ACC112 (cell line): Measurements from ENCODE around the gene CWF19L1.
A peak's percentile ranks its signal among the peaks of the same experiment; 100 is the strongest.
"Not testable (repeated sequence)": the region's sequence is repeated elsewhere in the genome, so short reads cannot be mapped to it uniquely, and the experiment has no call there.

ENCODE experiments used
- H2AFZ ChIP-seq: fragments of 200-600 bp; sonication (generic); one replicate; pipeline ENCODE4 v1.6.0; 2017; ENCODE audit warnings: antibody characterized with exemption, low read length; ENCODE audit not compliant: unreplicated experiment
- H3K27ac ChIP-seq: fragments of 200-600 bp; sonication (generic); 2 replicates; pipeline ENCODE4 v1.5.1; 2014; ENCODE audit warnings: low read depth, mild to moderate bottlenecking, antibody characterized with exemption, low read length, moderate library complexity
- H3K27me3 ChIP-seq: fragments of 200-600 bp; sonication (generic); 2 replicates; pipeline ENCODE4 v1.6.1; 2014; ENCODE audit warnings: mild to moderate bottlenecking, antibody characterized with exemption, low read length, moderate library complexity, mixed read lengths; ENCODE audit not compliant: insufficient read depth
- H3K36me3 ChIP-seq: fragments of 200-600 bp; sonication (generic); 2 replicates; pipeline ENCODE4 v1.6.1; 2016; ENCODE audit warnings: mild to moderate bottlenecking, antibody characterized with exemption, low read length, moderate library complexity, mixed read lengths; ENCODE audit not compliant: insufficient read depth
- H3K4me1 ChIP-seq: fragments of 200-600 bp; sonication (generic); one replicate; pipeline ENCODE4 v1.6.1; 2016; ENCODE audit warnings: low read length, mixed read lengths; ENCODE audit not compliant: insufficient read depth, unreplicated experiment, control insufficient read depth
- H3K4me3 ChIP-seq: fragments of 200-600 bp; sonication (generic); 2 replicates; pipeline ENCODE4 v1.5.1; 2014; ENCODE audit warnings: mild to moderate bottlenecking, low read depth, low read length
- H3K79me2 ChIP-seq: fragments of 200-600 bp; sonication (generic); one replicate; pipeline ENCODE4 v1.6.0; 2016; ENCODE audit warnings: low read length; ENCODE audit not compliant: control insufficient read depth, unreplicated experiment, insufficient read depth

The CWF19L1 gene

GRCh38 chr10:100267239-100268104, at the start of gene CWF19L1:
Gene CWF19L1, minus strand, starts transcription at chr10:100267638. Its CDS starts 45 bp downstream, at chr10:100267593.
- H3K27ac ChIP-seq = peak within 1 kb of the TSS; percentile 70

GRCh38 chr10:100315615-100316014, 48.2 kb upstream of the CWF19L1 start:
- Histone ChIP-seq H2AFZ (no peak overlapping the region), H3K36me3 (no peaks in the 10 kb centered on the region), H3K27me3 (peaks cover 77% of the 10 kb centered on the region), H3K27ac (no peak overlapping the region), H3K4me1 (no peaks in the 10 kb centered on the region), H3K4me3 (no peak overlapping the region), H3K79me2 (no peaks in the 10 kb centered on the region)

More at GRCh38 chr10:100267239-100268104, at the start of gene CWF19L1:
- peaks cover 6% of the 10 kb centered on the region for H3K4me1 ChIP-seq
- H3K27me3 ChIP-seq = no peaks in the 10 kb centered on the region
- peaks cover 29% of the 10 kb centered on the region for H3K79me2 ChIP-seq
- 0 out of 2 replicates have a peak, but pooled peaks cover 3% of the 10 kb centered on the region for H3K36me3 ChIP-seq
- peak within 1 kb of the TSS; percentile 100 for H2AFZ ChIP-seq
- peak within 1 kb of the TSS; percentile 93 for H3K4me3 ChIP-seq

GRCh38 chr10:100311298-100311697, 43.9 kb upstream of the CWF19L1 start:
- H3K27ac ChIP-seq = no peak overlapping the region
- peaks cover 57% of the 10 kb centered on the region for H3K27me3 ChIP-seq
- no peaks in the 10 kb centered on the region for H3K4me1 ChIP-seq
- no peak overlapping the region for H3K4me3 ChIP-seq
- no peaks in the 10 kb centered on the region for H3K79me2 ChIP-seq
- no peak overlapping the region for H2AFZ ChIP-seq
- no peaks in the 10 kb centered on the region for H3K36me3 ChIP-seq

GRCh38 chr10:100307684-100308083, 40.2 kb upstream of the CWF19L1 start:
- Histone ChIP-seq H3K27me3 (peaks cover 30% of the 10 kb centered on the region), H3K4me1 (no peaks in the 10 kb centered on the region), H2AFZ (no peak overlapping the region), H3K27ac (no peak overlapping the region), H3K4me3 (no peak overlapping the region), H3K36me3 (no peaks in the 10 kb centered on the region), H3K79me2 (no peaks in the 10 kb centered on the region)

GRCh38 chr10:100306861-100307260, 39.4 kb upstream of the CWF19L1 start:
- H3K36me3 ChIP-seq = no peaks in the 10 kb centered on the region
- no peak overlapping the region for H2AFZ ChIP-seq
- H3K4me1 ChIP-seq = no peaks in the 10 kb centered on the region
- peaks cover 21% of the 10 kb centered on the region for H3K27me3 ChIP-seq
- no peaks in the 10 kb centered on the region for H3K79me2 ChIP-seq
- H3K4me3 ChIP-seq = no peak overlapping the region
- H3K27ac ChIP-seq = no peak overlapping the region

GRCh38 chr10:100304414-100304813, 37.0 kb upstream of the CWF19L1 start:
- Histone ChIP-seq H2AFZ (no peak overlapping the region), H3K79me2 (no peaks in the 10 kb centered on the region), H3K27me3 (peaks cover 4% of the 10 kb centered on the region), H3K36me3 (no peaks in the 10 kb centered on the region), H3K27ac (no peak overlapping the region), H3K4me3 (no peak overlapping the region), H3K4me1 (no peaks in the 10 kb centered on the region)

- no peaks in the 10 kb centered on the region for H3K4me1 ChIP-seq
- no peak overlapping the region for H3K4me3 ChIP-seq
- peaks cover 6% of the 10 kb centered on the region for H3K27me3 ChIP-seq
- H3K79me2 ChIP-seq = no peaks in the 10 kb centered on the region
- no peak overlapping the region for H2AFZ ChIP-seq
- H3K27ac ChIP-seq = no peak overlapping the region
- H3K36me3 ChIP-seq = no peaks in the 10 kb centered on the region
Observed at GRCh38 chr10:100303724-100304319, 36.4 kb upstream of the CWF19L1 start.

GRCh38 chr10:100301123-100301522, 33.7 kb upstream of the CWF19L1 start:
- H3K27me3 ChIP-seq = peaks cover 30% of the 10 kb centered on the region
- not testable (repeated sequence) for H3K36me3 ChIP-seq, H3K79me2 ChIP-seq, H2AFZ ChIP-seq, H3K27ac ChIP-seq, H3K4me3 ChIP-seq, H3K4me1 ChIP-seq

GRCh38 chr10:100297242-100297641, 29.8 kb upstream of the CWF19L1 start:
- no peaks in the 10 kb centered on the region for H3K36me3 ChIP-seq
- no peak overlapping the region for H3K4me3 ChIP-seq
- no peak overlapping the region for H2AFZ ChIP-seq
- peaks cover 5% of the 10 kb centered on the region for H3K4me1 ChIP-seq
- no peaks in the 10 kb centered on the region for H3K79me2 ChIP-seq
- H3K27me3 ChIP-seq = peaks cover 42% of the 10 kb centered on the region
- no peak overlapping the region for H3K27ac ChIP-seq

GRCh38 chr10:100293066-100293465, 25.6 kb upstream of the CWF19L1 start:
- H3K4me3 ChIP-seq = no peak overlapping the region
- H3K27ac ChIP-seq = no peak overlapping the region
- peaks cover 31% of the 10 kb centered on the region for H3K27me3 ChIP-seq
- no peaks in the 10 kb centered on the region for H3K36me3 ChIP-seq
- H3K4me1 ChIP-seq = peaks cover 5% of the 10 kb centered on the region
- no peaks in the 10 kb centered on the region for H3K79me2 ChIP-seq
- H2AFZ ChIP-seq = no peak overlapping the region

- not testable (repeated sequence) for H3K4me3 ChIP-seq, H3K27ac ChIP-seq, H3K36me3 ChIP-seq, H3K4me1 ChIP-seq, H3K79me2 ChIP-seq, H2AFZ ChIP-seq
- H3K27me3 ChIP-seq = peaks cover 23% of the 10 kb centered on the region
Observed at GRCh38 chr10:100292300-100292699, 24.9 kb upstream of the CWF19L1 start.
